HG02623 (cell line): ENCODE data around the gene CEP95.

Experiments
- ATAC-seq: cut with Tn5 transposase; IDR thresholded peaks from one replicate; pipeline ENCODE4 v1.9.1; 2021; ENCODE audit warnings: moderate library complexity; ENCODE audit not compliant: unreplicated experiment

The CEP95 gene

GRCh38 chr17:64496348-64496785 lies 10.4 kb upstream of the CEP95 start:
- no peak for ATAC-seq

- peak; percentile 85 for ATAC-seq
Measured at GRCh38 chr17:64496786-64497564, 9.8 kb upstream of the CEP95 start, which contains the start of gene POLG2. Gene POLG2 (minus strand): TSS chr17:64497054. CDS start chr17:64496968, 86 bp downstream.

GRCh38 chr17:64497565-64498035 lies 9.2 kb upstream of the CEP95 start:
- no peak for ATAC-seq

GRCh38 chr17:64498308-64499203 lies 8.2 kb upstream of the CEP95 start:
- no peak for ATAC-seq

- ATAC-seq, result no peak
Measured at GRCh38 chr17:64499805-64500486, 6.8 kb upstream of the CEP95 start.

- no peak for ATAC-seq
Measured at GRCh38 chr17:64500487-64500859, 6.3 kb upstream of the CEP95 start.

GRCh38 chr17:64500862-64501765 lies 5.7 kb upstream of the CEP95 start:
- no peak for ATAC-seq

- no peak for ATAC-seq
Measured at GRCh38 chr17:64502021-64502420, 4.8 kb upstream of the CEP95 start.

- ATAC-seq, result no peak
Measured at GRCh38 chr17:64502809-64503208, 4.0 kb upstream of the CEP95 start.

GRCh38 chr17:64503341-64503740 lies 3.4 kb upstream of the CEP95 start:
- ATAC-seq, result no peak

- ATAC-seq, result no peak
Measured at GRCh38 chr17:64503821-64504768, 2.7 kb upstream of the CEP95 start.

GRCh38 chr17:64504769-64505339 lies 1.9 kb upstream of the CEP95 start:
- no peak for ATAC-seq

- ATAC-seq, result peak; percentile 1
Measured at GRCh38 chr17:64505340-64506200, 1.2 kb upstream of the CEP95 start.

GRCh38 chr17:64506201-64506575 lies 589 bp upstream of the CEP95 start, which contains the start of gene DDX5:
Gene DDX5 (minus strand): TSS chr17:64506289. CDS start chr17:64506119, 170 bp downstream.
- peak; percentile 52 for ATAC-seq

- ATAC-seq, result no peak
Measured at GRCh38 chr17:64507413-64507782, 621 bp downstream of the CEP95 start.

GRCh38 chr17:64508683-64509082 lies 1.9 kb downstream of the CEP95 start:
- ATAC-seq, result no peak

GRCh38 chr17:64509179-64509578 lies 2.4 kb downstream of the CEP95 start:
- ATAC-seq, result no peak

- no peak for ATAC-seq
Measured at GRCh38 chr17:64515419-64515818, 8.6 kb downstream of the CEP95 start.
